HG02623 (cell line): Measurements from ENCODE around the gene CST9L.
A peak's percentile ranks its signal among the peaks of the same experiment; 100 is the strongest.

Source experiments
- ATAC-seq: cut with Tn5 transposase; IDR thresholded peaks from one replicate; pipeline ENCODE4 v1.9.1; 2021; ENCODE audit warnings: moderate library complexity; ENCODE audit not compliant: unreplicated experiment

The CST9L gene, protein sequence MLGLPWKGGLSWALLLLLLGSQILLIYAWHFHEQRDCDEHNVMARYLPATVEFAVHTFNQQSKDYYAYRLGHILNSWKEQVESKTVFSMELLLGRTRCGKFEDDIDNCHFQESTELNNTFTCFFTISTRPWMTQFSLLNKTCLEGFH

GRCh38 chr20:23568320-23568970 is at the start of gene CST9L:
TSS of gene CST9L (minus strand) at chr20:23568484. CDS start at chr20:23568450, 34 bp downstream.
- no peak for ATAC-seq

- no peak for ATAC-seq
Observed at GRCh38 chr20:23614163-23614562, 45.9 kb upstream of the CST9L start.

- no peak for ATAC-seq
Observed at GRCh38 chr20:23613676-23614075, 45.4 kb upstream of the CST9L start.

- ATAC-seq, result no peak
Observed at GRCh38 chr20:23612396-23612795, 44.1 kb upstream of the CST9L start.

DNA sequence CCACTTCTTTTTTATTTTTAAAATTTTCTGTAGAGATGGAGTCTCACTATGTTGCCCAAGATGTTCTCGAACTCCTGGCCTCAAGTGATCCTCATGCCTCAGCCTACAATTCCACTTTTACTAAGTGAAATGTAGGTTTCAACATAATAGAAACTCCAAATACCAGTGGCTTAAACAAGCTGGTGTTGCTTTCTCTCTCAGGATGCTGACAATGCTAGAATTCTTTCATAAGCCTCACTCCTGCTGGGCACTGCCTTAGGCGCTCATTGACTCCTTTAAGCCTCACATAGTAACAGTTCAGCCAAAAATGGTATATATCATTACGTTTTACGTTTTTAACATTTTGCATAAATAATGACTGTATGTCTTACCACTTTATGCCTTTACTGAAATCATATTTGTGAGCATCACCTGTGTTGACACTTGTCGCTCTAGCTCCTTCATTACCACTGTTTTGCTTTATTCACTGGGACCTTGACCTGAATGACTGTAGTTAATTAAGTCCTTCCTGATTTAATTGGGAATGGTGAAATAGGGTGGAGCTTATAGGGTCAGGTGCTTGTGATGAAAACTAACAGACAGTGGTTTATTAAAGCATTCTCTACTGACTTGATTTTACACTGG is 41.3 kb upstream of the CST9L start:
- no peak for ATAC-seq

DNA sequence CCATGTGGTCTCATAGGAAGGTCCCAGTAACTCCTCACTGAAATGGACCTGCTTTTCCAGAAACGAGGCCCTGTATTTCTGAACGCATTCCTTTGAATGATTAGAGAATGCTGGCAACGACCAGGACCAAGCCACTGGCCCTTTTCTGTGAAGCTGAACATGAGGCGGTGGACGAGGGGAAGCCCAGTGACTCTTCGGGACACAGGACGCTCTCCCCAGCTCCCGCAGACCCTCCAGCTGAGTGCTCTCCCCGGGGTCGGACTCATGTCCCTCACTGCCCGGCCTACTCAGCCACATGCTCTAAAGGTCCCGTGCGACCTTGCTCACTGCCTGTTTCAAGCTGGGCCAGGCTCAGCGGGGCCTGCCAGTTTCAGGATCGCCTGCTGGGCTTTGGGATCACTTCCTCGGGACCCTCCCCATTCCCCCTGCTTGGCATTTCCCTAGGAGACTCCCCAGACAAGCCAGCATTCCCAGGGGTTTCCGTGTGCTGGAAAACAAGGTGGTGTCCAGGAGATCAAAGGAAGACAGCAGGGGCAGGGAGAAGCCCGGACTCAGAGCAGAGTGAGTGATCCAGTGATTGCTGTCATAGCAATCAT is 40.1 kb upstream of the CST9L start:
- no peak for ATAC-seq

GRCh38 chr20:23607497-23608245 is 39.4 kb upstream of the CST9L start:
- ATAC-seq, result no peak

DNA sequence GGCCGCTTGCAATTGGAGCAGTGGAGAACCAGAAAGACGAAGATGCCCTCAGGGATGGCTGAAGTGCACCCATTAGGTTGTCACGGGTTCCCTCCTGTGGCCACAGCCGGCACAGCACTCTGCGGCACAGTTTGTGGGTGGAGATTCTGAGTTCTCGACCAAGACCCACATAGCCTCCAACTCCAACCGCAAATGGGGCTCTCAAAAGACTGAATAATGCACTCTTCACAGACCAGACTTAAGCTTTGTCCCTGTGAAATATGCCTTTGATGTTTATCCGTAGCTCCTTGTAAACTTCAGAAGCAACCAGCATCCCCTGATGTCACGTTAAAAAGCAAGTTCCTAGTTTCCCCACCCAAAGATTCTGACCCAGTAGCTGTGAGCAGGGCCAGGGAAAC is 38.4 kb upstream of the CST9L start:
- peak; percentile 82 for ATAC-seq

- no peak for ATAC-seq
Observed at GRCh38 chr20:23605867-23606651, 37.8 kb upstream of the CST9L start, which contains the start of gene CST9. TSS of gene CST9 (minus strand) at chr20:23605917. CDS start at chr20:23605864, 53 bp downstream.

GRCh38 chr20:23604306-23604705 is 36.0 kb upstream of the CST9L start:
- no peak for ATAC-seq

GRCh38 chr20:23603321-23603720 is 35.0 kb upstream of the CST9L start:
- no peak for ATAC-seq

DNA sequence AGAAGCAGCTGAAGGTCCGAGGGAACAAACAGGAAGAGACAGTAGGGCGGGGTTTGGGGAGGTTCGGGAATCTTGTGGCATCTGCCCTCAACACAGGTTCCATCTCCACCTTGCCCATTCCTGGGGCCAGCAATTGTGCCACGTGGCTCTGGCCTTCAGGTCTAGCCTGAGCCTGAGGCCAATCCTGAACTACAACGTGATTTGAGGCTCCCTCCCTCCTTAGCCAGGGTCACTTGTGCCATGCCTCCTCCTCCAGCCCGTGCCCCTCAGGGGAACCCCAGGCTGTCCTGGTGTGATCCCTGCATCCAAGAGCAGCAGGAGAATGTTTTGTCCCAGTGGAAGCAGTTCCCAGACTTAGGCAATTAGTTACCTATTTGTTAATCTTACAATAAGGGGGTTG is 34.4 kb upstream of the CST9L start:
- ATAC-seq, result no peak

- no peak for ATAC-seq
Observed at GRCh38 chr20:23602241-23602640, 34.0 kb upstream of the CST9L start.

- ATAC-seq, result no peak
Observed at GRCh38 chr20:23601715-23602114, 33.4 kb upstream of the CST9L start.

DNA sequence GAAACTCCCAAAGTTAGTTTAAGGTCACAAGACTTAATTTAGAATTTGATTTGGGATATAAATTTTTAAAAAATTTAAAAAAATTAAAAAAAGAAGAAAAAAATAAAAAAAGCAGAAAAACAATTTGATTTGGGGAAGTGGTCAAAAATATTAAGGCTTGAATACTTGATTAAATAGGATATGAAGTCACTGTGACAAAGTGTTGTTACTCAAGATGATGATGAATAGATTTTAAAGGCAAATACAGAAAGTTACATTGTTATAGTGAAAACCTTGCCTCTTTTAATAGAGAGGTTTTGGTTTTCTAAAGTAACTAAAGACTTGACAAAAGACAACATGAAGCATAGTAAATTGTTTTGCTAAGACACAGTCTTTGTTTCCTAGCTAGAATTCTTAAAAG is 30.2 kb upstream of the CST9L start:
- no peak for ATAC-seq

DNA sequence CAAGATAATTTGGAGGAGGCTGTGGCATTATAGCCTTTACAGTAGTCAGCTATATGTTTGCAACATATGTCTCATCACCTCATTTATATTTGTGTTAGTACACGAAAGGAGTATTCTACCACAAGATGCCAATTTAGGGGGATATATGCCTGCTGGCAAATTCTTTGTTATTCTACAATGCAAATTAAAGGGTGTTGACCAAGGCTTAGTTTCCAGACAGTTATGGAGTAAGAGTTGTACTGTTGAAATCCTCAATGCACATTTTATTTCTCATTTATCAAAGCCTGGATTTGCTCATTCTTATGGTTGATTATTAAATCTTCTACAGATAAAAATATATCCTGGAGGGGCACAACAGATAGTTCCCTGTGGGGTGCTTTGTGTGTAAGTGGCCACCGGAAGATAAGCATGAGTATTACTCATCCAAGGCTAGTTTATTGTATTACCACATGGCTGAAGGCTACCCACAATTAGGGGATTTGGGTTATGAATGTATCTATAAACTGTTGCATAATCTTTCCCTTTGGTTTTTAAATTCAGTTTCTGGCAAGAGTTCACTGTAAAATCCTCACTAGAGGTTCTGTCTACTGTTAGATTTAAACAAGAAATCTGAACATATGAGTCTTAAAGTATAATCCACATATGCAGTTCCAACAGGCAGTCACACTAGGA is 28.4 kb upstream of the CST9L start:
- no peak for ATAC-seq

GRCh38 chr20:23595941-23596340 is 27.7 kb upstream of the CST9L start:
- ATAC-seq, result no peak

DNA sequence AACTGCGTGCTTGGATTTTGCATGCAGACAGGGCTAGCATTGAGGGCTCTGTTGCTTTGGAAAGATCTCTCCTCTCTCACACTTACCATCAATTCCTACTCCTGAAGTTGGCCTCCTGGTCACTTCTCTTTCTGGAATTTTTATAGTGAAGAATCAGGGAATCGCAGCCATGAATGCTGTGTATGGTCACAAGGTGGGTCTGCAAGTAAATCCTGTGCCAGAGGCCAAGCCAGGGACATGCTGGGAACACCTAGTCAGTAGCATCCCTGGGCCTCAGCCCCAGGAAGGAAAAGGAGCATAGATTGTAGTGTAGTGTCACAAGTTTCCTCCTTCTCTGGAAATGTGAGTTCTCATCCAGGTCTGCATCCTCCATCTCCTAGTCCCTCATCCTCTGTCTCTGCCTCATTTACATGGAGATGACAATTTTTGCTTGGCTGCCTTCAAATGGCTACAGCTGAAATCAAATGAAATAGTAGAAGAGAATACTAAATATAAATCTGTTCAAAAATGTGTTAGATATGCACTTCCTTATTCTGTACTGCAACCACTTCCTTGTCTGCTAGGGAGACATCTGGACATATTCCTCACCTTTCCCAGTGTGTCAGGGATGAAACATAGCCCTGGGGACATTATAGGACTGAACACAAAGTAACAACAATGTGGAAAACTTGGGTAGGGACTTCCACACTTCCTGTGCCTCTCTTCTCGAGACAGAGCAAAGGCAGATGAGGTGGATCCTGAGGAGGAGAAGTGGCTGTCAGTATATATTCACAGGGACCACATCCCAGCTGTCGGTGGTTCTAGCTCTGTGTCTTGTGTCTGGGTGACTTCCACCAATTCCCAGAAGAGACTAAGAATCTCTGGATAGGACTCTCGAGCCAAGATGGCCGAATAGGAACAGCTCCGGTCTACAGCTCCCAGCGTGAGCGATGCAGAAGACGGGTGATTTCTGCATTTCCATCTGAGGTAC is 20.4 kb upstream of the CST9L start:
- no peak for ATAC-seq

DNA sequence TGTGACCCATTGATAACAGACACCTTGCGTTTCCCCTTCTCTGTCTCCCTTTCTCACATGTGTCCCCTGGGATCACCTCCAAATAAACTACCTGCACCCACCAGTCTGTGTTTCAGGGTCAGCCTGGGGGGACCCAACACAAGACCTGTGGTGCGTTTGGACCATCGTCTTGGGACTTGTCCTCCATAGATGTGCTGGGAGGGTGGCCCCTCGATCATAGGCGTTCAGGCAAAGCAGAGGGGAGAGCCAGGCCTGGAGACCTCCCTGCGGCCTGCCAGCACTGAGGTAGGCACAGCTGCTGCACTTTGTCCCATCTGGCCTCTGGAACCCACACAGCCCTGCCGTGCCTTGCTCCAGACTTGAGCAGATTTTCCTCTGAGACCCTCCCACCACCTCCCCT is 19.3 kb upstream of the CST9L start:
- no peak for ATAC-seq
